ENCODE results near the gene PTPN11. TPM values are rescaled to one million over a fixed set of nuclear protein-coding genes. Genes with fewer than 3 reads are reported as not detected.
"Not testable (repeated sequence)": the region's sequence is repeated elsewhere in the genome, so short reads cannot be mapped to it uniquely, and the experiment has no call there.

PTPN11 gene
- total and polyA plus RNA-seq, 4 donors: 39.5 to 176 (median 98.0) TPM

GRCh38 chr12:112519841-112520340 is 101.1 kb downstream of the PTPN11 start:
- H3K4me3 ChIP-seq (ENCODE audit: low read length in 2 of 2); H3K36me3 ChIP-seq (ENCODE audit: control insufficient read depth in 1 of 2, insufficient read depth in 2 of 2, low read length in 1 of 2); H3K4me1 ChIP-seq (ENCODE audit: control insufficient read depth in 1 of 2, insufficient read depth in 2 of 2, low read length in 2 of 2); H3K27ac ChIP-seq (ENCODE audit: low read depth in 1 of 2, low read length in 2 of 2); DNase-seq; ATAC-seq (ENCODE audit: low FRiP score); H3K9me3 ChIP-seq (ENCODE audit: control insufficient read depth, low read length); H3K27me3 ChIP-seq (ENCODE audit: control insufficient read depth in 1 of 2, insufficient read depth in 2 of 2, low read length in 1 of 2); intact Hi-C loops (cut with DNase I): not testable (repeated sequence)
- 95 to 97% methylated on average over 24 to 26 of the region's 26 CpGs for WGBS, 2 donors

- Histone ChIP-seq H3K9me3 (ENCODE audit: control insufficient read depth, low read length) (no peaks in the 10 kb centered on the region), H3K27ac (ENCODE audit: low read depth in 1 of 2, low read length in 2 of 2) (no peak overlapping the region), H3K4me3 (ENCODE audit: low read length in 2 of 2) (no peak overlapping the region), H3K4me1 (ENCODE audit: control insufficient read depth in 1 of 2, insufficient read depth in 2 of 2, low read length in 2 of 2) (no peaks in the 10 kb centered on the region), H3K27me3 (ENCODE audit: control insufficient read depth in 1 of 2, insufficient read depth in 2 of 2, low read length in 1 of 2) (no peaks in the 10 kb centered on the region), H3K36me3 (ENCODE audit: control insufficient read depth in 1 of 2, insufficient read depth in 2 of 2, low read length in 1 of 2) (no peaks in the 10 kb centered on the region)
- 91 to 95% methylated on average over 5 of the region's 5 CpGs for WGBS, 2 donors
- intact Hi-C loops (cut with DNase I): no loop called here
- ATAC-seq (ENCODE audit: low FRiP score): no peak
- DNase-seq: no peak
Observed at GRCh38 chr12:112523856-112524255, 105.1 kb downstream of the PTPN11 start.

GRCh38 chr12:112524269-112524668 is 105.5 kb downstream of the PTPN11 start:
- no peak for ATAC-seq (ENCODE audit: low FRiP score)
- no peaks in the 10 kb centered on the region for H3K36me3 ChIP-seq (ENCODE audit: control insufficient read depth in 1 of 2, insufficient read depth in 2 of 2, low read length in 1 of 2)
- intact Hi-C loops (cut with DNase I): no loop called here
- no peak overlapping the region for H3K27ac ChIP-seq (ENCODE audit: low read depth in 1 of 2, low read length in 2 of 2)
- 92 to 94% methylated on average over 4 of the region's 4 CpGs for WGBS, 2 donors
- no peaks in the 10 kb centered on the region for H3K27me3 ChIP-seq (ENCODE audit: control insufficient read depth in 1 of 2, insufficient read depth in 2 of 2, low read length in 1 of 2)
- no peak overlapping the region for H3K4me3 ChIP-seq (ENCODE audit: low read length in 2 of 2)
- DNase-seq: no peak
- H3K9me3 ChIP-seq (ENCODE audit: control insufficient read depth, low read length): no peaks in the 10 kb centered on the region
- H3K4me1 ChIP-seq (ENCODE audit: control insufficient read depth in 1 of 2, insufficient read depth in 2 of 2, low read length in 2 of 2): no peaks in the 10 kb centered on the region

- H3K27me3 ChIP-seq (ENCODE audit: control insufficient read depth in 1 of 2, insufficient read depth in 2 of 2, low read length in 1 of 2): no peaks in the 10 kb centered on the region
- intact Hi-C loops (cut with DNase I): no loop called here
- H3K27ac ChIP-seq (ENCODE audit: low read depth in 1 of 2, low read length in 2 of 2): no peak overlapping the region
- no peak for ATAC-seq (ENCODE audit: low FRiP score)
- 38 to 44% methylated on average over 5 of the region's 5 CpGs for WGBS, 2 donors
- DNase-seq: no peak
- H3K9me3 ChIP-seq (ENCODE audit: control insufficient read depth, low read length): no peaks in the 10 kb centered on the region
- no peaks in the 10 kb centered on the region for H3K36me3 ChIP-seq (ENCODE audit: control insufficient read depth in 1 of 2, insufficient read depth in 2 of 2, low read length in 1 of 2)
- H3K4me1 ChIP-seq (ENCODE audit: control insufficient read depth in 1 of 2, insufficient read depth in 2 of 2, low read length in 2 of 2): no peaks in the 10 kb centered on the region
- H3K4me3 ChIP-seq (ENCODE audit: low read length in 2 of 2): no peak overlapping the region
Observed at GRCh38 chr12:112524676-112525425, 106.1 kb downstream of the PTPN11 start.

GRCh38 chr12:112525426-112525809 is 106.7 kb downstream of the PTPN11 start:
- H3K27me3 ChIP-seq (ENCODE audit: control insufficient read depth in 1 of 2, insufficient read depth in 2 of 2, low read length in 1 of 2): no peaks in the 10 kb centered on the region
- WGBS, 2 donors: 90 to 94% methylated on average over 6 of the region's 6 CpGs
- no peaks in the 10 kb centered on the region for H3K4me1 ChIP-seq (ENCODE audit: control insufficient read depth in 1 of 2, insufficient read depth in 2 of 2, low read length in 2 of 2)
- intact Hi-C loops (cut with DNase I): no loop called here
- H3K4me3 ChIP-seq (ENCODE audit: low read length in 2 of 2): no peak overlapping the region
- no peak overlapping the region for H3K27ac ChIP-seq (ENCODE audit: low read depth in 1 of 2, low read length in 2 of 2)
- no peaks in the 10 kb centered on the region for H3K36me3 ChIP-seq (ENCODE audit: control insufficient read depth in 1 of 2, insufficient read depth in 2 of 2, low read length in 1 of 2)
- H3K9me3 ChIP-seq (ENCODE audit: control insufficient read depth, low read length): no peaks in the 10 kb centered on the region
- ATAC-seq (ENCODE audit: low FRiP score) (no peak), DNase-seq (no peak)

DNA sequence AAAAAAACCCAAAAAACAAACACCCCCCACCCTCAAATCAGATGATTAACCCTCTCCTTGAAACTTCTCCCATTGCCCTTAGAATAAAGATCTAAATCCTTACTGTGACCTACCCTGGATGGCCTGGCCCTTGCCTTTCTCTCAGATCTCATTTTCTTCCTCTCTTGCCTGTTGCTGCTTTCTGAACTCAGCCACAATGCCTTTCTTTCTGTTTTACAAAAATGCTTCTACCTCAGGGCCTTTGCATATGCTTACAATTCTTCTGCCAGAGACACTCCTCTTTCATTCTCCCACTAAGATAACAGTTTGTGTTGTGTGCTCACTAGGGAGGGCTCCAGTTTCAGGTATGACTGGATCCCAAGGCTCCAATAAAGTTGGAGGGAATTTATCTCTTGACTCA is 108.3 kb downstream of the PTPN11 start:
- H3K36me3 ChIP-seq (ENCODE audit: control insufficient read depth in 1 of 2, insufficient read depth in 2 of 2, low read length in 1 of 2): no peaks in the 10 kb centered on the region
- ATAC-seq (ENCODE audit: low FRiP score): no peak
- peaks cover 1% of the 10 kb centered on the region for H3K9me3 ChIP-seq (ENCODE audit: control insufficient read depth, low read length)
- no peak overlapping the region for H3K4me3 ChIP-seq (ENCODE audit: low read length in 2 of 2)
- H3K27ac ChIP-seq (ENCODE audit: low read depth in 1 of 2, low read length in 2 of 2): no peak overlapping the region
- intact Hi-C loops (cut with DNase I): no loop called here
- no peaks in the 10 kb centered on the region for H3K27me3 ChIP-seq (ENCODE audit: control insufficient read depth in 1 of 2, insufficient read depth in 2 of 2, low read length in 1 of 2)
- H3K4me1 ChIP-seq (ENCODE audit: control insufficient read depth in 1 of 2, insufficient read depth in 2 of 2, low read length in 2 of 2): no peaks in the 10 kb centered on the region
- DNase-seq: no peak

GRCh38 chr12:112527501-112527900 is 108.8 kb downstream of the PTPN11 start:
- 89 to 90% methylated on average over 4 of the region's 4 CpGs for WGBS, 2 donors
- Histone ChIP-seq H3K9me3 (ENCODE audit: control insufficient read depth, low read length) (peaks cover 1% of the 10 kb centered on the region), H3K27me3 (ENCODE audit: control insufficient read depth in 1 of 2, insufficient read depth in 2 of 2, low read length in 1 of 2) (no peaks in the 10 kb centered on the region), H3K27ac (ENCODE audit: low read depth in 1 of 2, low read length in 2 of 2) (no peak overlapping the region), H3K4me3 (ENCODE audit: low read length in 2 of 2) (no peak overlapping the region), H3K36me3 (ENCODE audit: control insufficient read depth in 1 of 2, insufficient read depth in 2 of 2, low read length in 1 of 2) (no peaks in the 10 kb centered on the region), H3K4me1 (ENCODE audit: control insufficient read depth in 1 of 2, insufficient read depth in 2 of 2, low read length in 2 of 2) (no peaks in the 10 kb centered on the region)
- DNase-seq (no peak), ATAC-seq (ENCODE audit: low FRiP score) (no peak)
- intact Hi-C loops (cut with DNase I): no loop called here

GRCh38 chr12:112528521-112528920 is 109.8 kb downstream of the PTPN11 start:
- Histone ChIP-seq H3K9me3 (ENCODE audit: control insufficient read depth, low read length) (peaks cover 1% of the 10 kb centered on the region), H3K27me3 (ENCODE audit: control insufficient read depth in 1 of 2, insufficient read depth in 2 of 2, low read length in 1 of 2) (no peaks in the 10 kb centered on the region), H3K4me3 (ENCODE audit: low read length in 2 of 2) (no peak overlapping the region), H3K4me1 (ENCODE audit: control insufficient read depth in 1 of 2, insufficient read depth in 2 of 2, low read length in 2 of 2) (no peaks in the 10 kb centered on the region), H3K27ac (ENCODE audit: low read depth in 1 of 2, low read length in 2 of 2) (no peak overlapping the region), H3K36me3 (ENCODE audit: control insufficient read depth in 1 of 2, insufficient read depth in 2 of 2, low read length in 1 of 2) (no peaks in the 10 kb centered on the region)
- intact Hi-C loops (cut with DNase I): no loop called here
- DNase-seq (no peak), ATAC-seq (ENCODE audit: low FRiP score) (no peak)
- WGBS, 2 donors: 96 to 99% methylated on average over 1 of the region's 1 CpG

DNA sequence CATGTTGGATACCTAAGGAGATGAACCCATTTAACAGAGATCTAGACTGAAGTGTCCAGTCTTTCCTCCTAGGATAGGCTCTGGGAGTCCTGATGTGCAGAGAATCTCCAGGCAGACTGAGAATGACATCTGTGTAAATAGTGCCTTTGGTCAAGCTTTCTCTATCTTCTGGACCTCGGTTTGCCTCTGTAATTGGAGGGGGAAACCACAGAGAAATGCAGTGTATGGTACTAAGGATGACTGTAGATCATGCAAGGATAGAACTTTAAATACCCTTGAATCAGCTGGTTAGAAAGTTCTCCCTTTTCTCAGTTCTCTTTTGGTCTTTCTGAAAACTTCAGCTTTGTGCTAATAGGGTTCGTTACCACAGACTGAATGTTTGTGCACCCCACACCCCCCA is 112.2 kb downstream of the PTPN11 start:
- WGBS, 2 donors: 64 to 72% methylated on average over 2 of the region's 2 CpGs

More for the DNA sequence above, 112.2 kb downstream of the PTPN11 start:
- Histone ChIP-seq H3K27ac (ENCODE audit: low read depth in 1 of 2, low read length in 2 of 2) (no peak overlapping the region), H3K4me3 (ENCODE audit: low read length in 2 of 2) (no peak overlapping the region), H3K27me3 (ENCODE audit: control insufficient read depth in 1 of 2, insufficient read depth in 2 of 2, low read length in 1 of 2) (no peaks in the 10 kb centered on the region), H3K9me3 (ENCODE audit: control insufficient read depth, low read length) (peaks cover 1% of the 10 kb centered on the region), H3K4me1 (ENCODE audit: control insufficient read depth in 1 of 2, insufficient read depth in 2 of 2, low read length in 2 of 2) (no peaks in the 10 kb centered on the region), H3K36me3 (ENCODE audit: control insufficient read depth in 1 of 2, insufficient read depth in 2 of 2, low read length in 1 of 2) (no peaks in the 10 kb centered on the region)
- ATAC-seq (ENCODE audit: low FRiP score) (no peak), DNase-seq (no peak)
- intact Hi-C loops (cut with DNase I): no loop called here
